ENCODE data around the gene PCSK1. TPM values are rescaled to one million over a fixed set of nuclear protein-coding genes. Genes with fewer than 3 reads are reported as not detected.

PCSK1 gene
- total and polyA plus RNA-seq, 2 of the 4 experiments (the other 2 are of a cell fraction): not detected

DNA sequence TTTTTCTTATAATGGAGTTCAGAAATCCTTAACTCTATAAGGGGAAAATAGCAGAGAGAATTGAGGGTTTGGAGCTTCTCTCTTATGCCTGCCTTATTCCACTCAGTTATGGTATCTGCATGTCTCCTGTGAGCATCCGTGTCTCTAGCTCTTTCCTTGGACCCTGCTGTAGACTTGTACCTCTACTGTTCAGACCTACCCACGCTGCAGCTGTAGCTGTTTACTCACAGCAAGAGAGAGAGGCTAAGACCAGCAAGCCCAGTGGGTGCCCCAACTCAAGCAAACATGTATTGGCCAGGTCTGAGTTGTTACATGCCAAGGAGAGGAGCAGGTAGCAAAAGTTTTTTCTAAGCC lies 7.1 kb upstream of the PCSK1 start:
- H2AK9ac ChIP-seq (replicated peaks; ENCODE audit: low read depth, low read length, poor library complexity): no peak overlapping the region
- H2BK15ac ChIP-seq (ENCODE audit: low read depth, low read length): no peak overlapping the region
- H3K9me3 ChIP-seq (ENCODE audit: control insufficient read depth, insufficient read depth, low read length): no peaks in the 10 kb centered on the region
- no peaks in the 10 kb centered on the region for H3K36me3 ChIP-seq (ENCODE audit: control insufficient read depth, insufficient read depth, low read length)
- H3K9me1 ChIP-seq (ENCODE audit: insufficient read depth, low read length): no peaks in the 10 kb centered on the region
- no peaks in the 10 kb centered on the region for H3K79me1 ChIP-seq (ENCODE audit: low read depth in 1 of 2, low read length in 2 of 2)
- H2AFZ ChIP-seq (replicated peaks; ENCODE audit: low read length, poor library complexity): no peak overlapping the region
- H4K20me1 ChIP-seq (ENCODE audit: insufficient read depth, low read length): no peaks in the 10 kb centered on the region
- H3K4me2 ChIP-seq (ENCODE audit: low read depth, low read length): no peak overlapping the region
- H3K4me1 ChIP-seq (ENCODE audit: control insufficient read depth, insufficient read depth, low read length): no peaks in the 10 kb centered on the region
- no peak overlapping the region for H2BK120ac ChIP-seq (ENCODE audit: low read depth, low read length)
- no peak overlapping the region for H3K56ac ChIP-seq (ENCODE audit: extremely low read depth, insufficient read depth, low read length)
- no peak overlapping the region for H4K91ac ChIP-seq (ENCODE audit: insufficient read depth, low read depth, low read length)
- H2BK20ac ChIP-seq (ENCODE audit: low read depth, low read length): no peak overlapping the region
- no peak overlapping the region for H4K5ac ChIP-seq (ENCODE audit: low read depth, low read length)
- in situ Hi-C loops (cut with MboI; ENCODE audit: low sequenced_read_pairs) (no loop called here), dilution Hi-C loops (cut with HindIII; ENCODE audit: low sequenced_read_pairs, unreplicated experiment) (no loop called here), intact Hi-C loops (cut with micrococcal nuclease) (loop anchor here (5.0 to 10.0 kb wide), 2 partner anchors 37 to 145 kb away; no protein-coding TSS in a partner anchor)
- ATAC-seq (ENCODE audit: low read depth): no peak
- H3K23ac ChIP-seq (ENCODE audit: low read depth, low read length): no peak overlapping the region
- POLR2A ChIA-PET (ENCODE audit: unreplicated experiment): no interaction called here
- WGBS, 2 experiments (ENCODE audit: extremely low coverage in 2 of 2, insufficient read length in 1 of 2): no CpG with 5 or more reads among the region's 2 CpGs
- peaks cover 28% of the 10 kb centered on the region for H3K27me3 ChIP-seq (ENCODE audit: control insufficient read depth, insufficient read depth, low read length)
- no peak overlapping the region for H4K8ac ChIP-seq (ENCODE audit: low read depth in 2 of 2, low read length in 2 of 2)
- CTCF ChIA-PET: interaction anchor here (0.6 to 1.0 kb wide), 5 partner anchors 13 to 586 kb away, joined by 3 to 9 read pairs (median 3); no protein-coding TSS in a partner anchor
- H3K4me3 ChIP-seq (ENCODE audit: insufficient read depth, low read depth, low read length): no peak overlapping the region
- no peak for TF ChIP-seq FOS (IDR thresholded peaks at IDR 0.05; ENCODE audit: low read depth, low read length)
- TF ChIP-seq NFE2L2 (IDR thresholded peaks at IDR 0.05; ENCODE audit: low read depth, low read length): no peak
- TF ChIP-seq MAFK (IDR thresholded peaks at IDR 0.05; ENCODE audit: low read depth, low read length): no peak
- TF ChIP-seq, protein P1, sequence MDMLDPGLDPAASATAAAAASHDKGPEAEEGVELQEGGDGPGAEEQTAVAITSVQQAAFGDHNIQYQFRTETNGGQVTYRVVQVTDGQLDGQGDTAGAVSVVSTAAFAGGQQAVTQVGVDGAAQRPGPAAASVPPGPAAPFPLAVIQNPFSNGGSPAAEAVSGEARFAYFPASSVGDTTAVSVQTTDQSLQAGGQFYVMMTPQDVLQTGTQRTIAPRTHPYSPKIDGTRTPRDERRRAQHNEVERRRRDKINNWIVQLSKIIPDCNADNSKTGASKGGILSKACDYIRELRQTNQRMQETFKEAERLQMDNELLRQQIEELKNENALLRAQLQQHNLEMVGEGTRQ (IDR thresholded peaks at IDR 0.05; ENCODE audit: low read depth, low read length): no peak
- no peak for TF ChIP-seq CTCF (conservative IDR thresholded peaks at IDR 0.05; ENCODE audit: low read depth, low read length)
- no peak for TF ChIP-seq MAZ (IDR thresholded peaks at IDR 0.05; ENCODE audit: borderline replicate concordance, low read depth, low read length)
- no peak for TF ChIP-seq SMC3 (IDR thresholded peaks at IDR 0.05; ENCODE audit: low read depth, low read length)
- no peak for TF ChIP-seq POLR2A (IDR thresholded peaks at IDR 0.05; ENCODE audit: low read depth, low read length)
- TF ChIP-seq CHD1 (IDR thresholded peaks at IDR 0.05; ENCODE audit: low read depth, low read length): no peak
- TF ChIP-seq MXI1 (IDR thresholded peaks at IDR 0.05; ENCODE audit: borderline replicate concordance, low read depth, low read length): no peak
- TF ChIP-seq RFX5 (IDR thresholded peaks at IDR 0.05; ENCODE audit: low read depth, low read length): no peak
- no peak for TF ChIP-seq BHLHE40 (IDR thresholded peaks at IDR 0.05; ENCODE audit: low read depth, low read length)
- TF ChIP-seq RAD21 (IDR thresholded peaks at IDR 0.05; ENCODE audit: low read length): no peak
- TF ChIP-seq, protein P2, sequence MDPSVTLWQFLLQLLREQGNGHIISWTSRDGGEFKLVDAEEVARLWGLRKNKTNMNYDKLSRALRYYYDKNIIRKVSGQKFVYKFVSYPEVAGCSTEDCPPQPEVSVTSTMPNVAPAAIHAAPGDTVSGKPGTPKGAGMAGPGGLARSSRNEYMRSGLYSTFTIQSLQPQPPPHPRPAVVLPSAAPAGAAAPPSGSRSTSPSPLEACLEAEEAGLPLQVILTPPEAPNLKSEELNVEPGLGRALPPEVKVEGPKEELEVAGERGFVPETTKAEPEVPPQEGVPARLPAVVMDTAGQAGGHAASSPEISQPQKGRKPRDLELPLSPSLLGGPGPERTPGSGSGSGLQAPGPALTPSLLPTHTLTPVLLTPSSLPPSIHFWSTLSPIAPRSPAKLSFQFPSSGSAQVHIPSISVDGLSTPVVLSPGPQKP (IDR thresholded peaks at IDR 0.05; ENCODE audit: borderline replicate concordance, low read depth, low read length): no peak
- no peak for TF ChIP-seq RCOR1 (IDR thresholded peaks at IDR 0.05; ENCODE audit: insufficient replicate concordance, low read length)
- no peak for TF ChIP-seq CEBPB (IDR thresholded peaks at IDR 0.05; ENCODE audit: low read depth, low read length)
- DNase-seq: no peak
- no peak overlapping the region for H3K9ac ChIP-seq (ENCODE audit: low read depth, low read length)
- H2BK5ac ChIP-seq (ENCODE audit: low read depth, low read length, poor library complexity, severe bottlenecking): no peak overlapping the region
- BruUV-seq (replicated peaks): no TSS peak
- no peak overlapping the region for H3K18ac ChIP-seq (ENCODE audit: low read depth, low read length)
- no peak overlapping the region for H3K27ac ChIP-seq (ENCODE audit: insufficient read depth, low read length)
- no peak overlapping the region for H2AK5ac ChIP-seq (ENCODE audit: low read depth, low read length)
- H3K14ac ChIP-seq (replicated peaks; ENCODE audit: low read depth, low read length): no peak overlapping the region
- no peak overlapping the region for H3K4ac ChIP-seq (ENCODE audit: low read depth, low read length)
